Body of pancreas (tissue), 4 donors: ENCODE results near the gene BCL11B. TPM values are rescaled to one million over a fixed set of nuclear protein-coding genes. Genes with fewer than 3 reads are reported as not detected.

Experiments
- ATAC-seq: fragments of 150-250 bp; one replicate; pipeline ENCODE4 v1.9.1; 2016
- DNase-seq, 4 donors: peaks; one replicate each; pipeline ENCODE4 v3.0.0-alpha.2; 2019
- H3K27ac ChIP-seq, 4 donors: fragments of 200-600 bp; sonication (generic); 1 replicate in 3 of 4; 2 replicates in 1 of 4; pipeline versions ENCODE4 v1.5.1 to v1.6.1; 2016 to 2019; ENCODE audit warnings: mild to moderate bottlenecking in 1 of 4, mixed read lengths in 1 of 4, moderate library complexity in 1 of 4
- H3K27me3 ChIP-seq, 2 donors: fragments of 200-600 bp; sonication (generic); one replicate each; pipeline ENCODE4 v1.6.0; 2016; ENCODE audit warnings: mild to moderate bottlenecking in 1 of 2
- H3K36me3 ChIP-seq, 2 donors: fragments of 200-600 bp; sonication (generic); replicated peaks in 1 of 2; 2 replicates each; pipeline ENCODE4 v1.5.1; 2016; ENCODE audit warnings: low read depth in 2 of 2; ENCODE audit not compliant: insufficient read depth in 1 of 2
- H3K4me1 ChIP-seq: fragments of 200-600 bp; sonication (generic); one replicate; pipeline ENCODE4 v1.6.0; 2016
- H3K4me3 ChIP-seq, 2 donors: fragments of 200-600 bp; sonication (generic); 1 replicate in 1 of 2; 2 replicates in 1 of 2; pipeline ENCODE4 v1.5.1; 2016 to 2019
- H3K9me3 ChIP-seq, 3 donors: fragments of 200-600 bp; sonication (generic); 1 replicate in 2 of 3; 2 replicates in 1 of 3; pipeline ENCODE4 v1.5.1; 2016
- POLR2A ChIP-seq, 3 donors: fragments of 450-650 bp; IDR thresholded peaks; one replicate each; pipeline ENCODE4 v1.6.1; 2016; ENCODE audit warnings: antibody characterized with exemption in 3 of 3, mild to moderate bottlenecking in 2 of 3
- WGBS, 2 donors: methylation state at CpG; one replicate each; pipeline ENCODE4 v1.1.5; 2017; 5-methylcytosine and 5-hydroxymethylcytosine counted together
- intact Hi-C: fragments of 100-400 bp; cut with DNase I; formaldehyde crosslinking; loops from one replicate; pipeline ENCODE4 v1.15.1; 2023
- total RNA-seq, 2 donors: library from RNA; depleted of rRNA; stranded (reverse); fragments of >200 nt; gene quantifications; one replicate each; pipeline ENCODE4 v1.1.0, GENCODE V29; 2016
- TF ChIP-seq, protein P1 (sequence below), 7 experiments: fragments of 450-650 bp in 4 of 7; fragments of 200-600 bp in 3 of 7; sonication (generic) in 3 of 7; IDR thresholded peaks; one replicate each; pipeline ENCODE4 v1.5.1; 2016 to 2019; ENCODE audit warnings: antibody characterized with exemption in 7 of 7

The BCL11B gene
- total RNA-seq, 2 donors from 2014 or later = 0.78 TPM; not detected in 1

DNA sequence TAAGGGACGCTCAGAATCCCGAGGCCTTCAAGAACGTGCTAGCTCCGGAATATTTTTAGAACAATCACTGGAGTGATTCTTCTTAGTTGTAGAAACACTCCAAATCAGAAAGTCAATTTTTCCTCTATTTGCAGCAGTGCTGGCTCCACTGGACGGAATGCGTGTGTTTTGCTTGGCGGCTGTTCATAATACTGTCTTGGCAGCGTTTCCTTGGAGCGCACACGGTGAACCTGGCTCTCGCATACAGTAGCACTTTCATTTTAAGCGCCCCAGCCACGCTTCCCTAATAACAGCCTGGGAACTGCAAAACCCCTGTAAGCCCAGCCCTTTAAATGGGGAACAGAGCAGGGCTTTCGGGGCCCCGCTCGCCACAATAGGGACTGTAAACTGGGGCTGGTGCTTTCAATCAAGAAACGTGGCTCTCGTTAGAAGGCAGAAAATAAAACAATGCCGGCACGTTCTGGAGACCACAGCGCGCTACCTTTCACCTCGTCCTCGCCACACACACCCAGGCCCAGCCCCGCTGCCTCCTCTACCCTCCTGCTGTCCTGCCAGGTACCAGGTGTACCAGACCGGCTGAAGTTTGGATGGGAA is 79.9 kb downstream of the BCL11B start:
- Histone ChIP-seq H3K27me3 (no peaks in the 10 kb centered on the region), H3K9me3 (no peaks in the 10 kb centered on the region), H3K4me1 (peaks cover 16% of the 10 kb centered on the region), H3K36me3 (no peaks in the 10 kb centered on the region), H3K4me3 (peak overlapping the region in 1 of 2 donors; percentile 1), H3K27ac (peak overlapping the region in 3 of 4 donors; percentile 2 to 10 (median 3))
- intact Hi-C loops = no loop called here
- DNase-seq (peak; percentile 73 to 82 (median 76)), ATAC-seq (peak; percentile 86)
- WGBS, 2 donors = 13 to 15% methylated on average over 25 to 26 of the region's 26 CpGs
- peak in 2 of 3 donors; percentile 26 to 38 for TF ChIP-seq POLR2A (IDR thresholded peaks at IDR 0.05)
- TF ChIP-seq, protein P1, sequence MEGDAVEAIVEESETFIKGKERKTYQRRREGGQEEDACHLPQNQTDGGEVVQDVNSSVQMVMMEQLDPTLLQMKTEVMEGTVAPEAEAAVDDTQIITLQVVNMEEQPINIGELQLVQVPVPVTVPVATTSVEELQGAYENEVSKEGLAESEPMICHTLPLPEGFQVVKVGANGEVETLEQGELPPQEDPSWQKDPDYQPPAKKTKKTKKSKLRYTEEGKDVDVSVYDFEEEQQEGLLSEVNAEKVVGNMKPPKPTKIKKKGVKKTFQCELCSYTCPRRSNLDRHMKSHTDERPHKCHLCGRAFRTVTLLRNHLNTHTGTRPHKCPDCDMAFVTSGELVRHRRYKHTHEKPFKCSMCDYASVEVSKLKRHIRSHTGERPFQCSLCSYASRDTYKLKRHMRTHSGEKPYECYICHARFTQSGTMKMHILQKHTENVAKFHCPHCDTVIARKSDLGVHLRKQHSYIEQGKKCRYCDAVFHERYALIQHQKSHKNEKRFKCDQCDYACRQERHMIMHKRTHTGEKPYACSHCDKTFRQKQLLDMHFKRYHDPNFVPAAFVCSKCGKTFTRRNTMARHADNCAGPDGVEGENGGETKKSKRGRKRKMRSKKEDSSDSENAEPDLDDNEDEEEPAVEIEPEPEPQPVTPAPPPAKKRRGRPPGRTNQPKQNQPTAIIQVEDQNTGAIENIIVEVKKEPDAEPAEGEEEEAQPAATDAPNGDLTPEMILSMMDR (IDR thresholded peaks at IDR 0.05) = peak in 2 of 7 experiments; percentile 5 to 12

DNA sequence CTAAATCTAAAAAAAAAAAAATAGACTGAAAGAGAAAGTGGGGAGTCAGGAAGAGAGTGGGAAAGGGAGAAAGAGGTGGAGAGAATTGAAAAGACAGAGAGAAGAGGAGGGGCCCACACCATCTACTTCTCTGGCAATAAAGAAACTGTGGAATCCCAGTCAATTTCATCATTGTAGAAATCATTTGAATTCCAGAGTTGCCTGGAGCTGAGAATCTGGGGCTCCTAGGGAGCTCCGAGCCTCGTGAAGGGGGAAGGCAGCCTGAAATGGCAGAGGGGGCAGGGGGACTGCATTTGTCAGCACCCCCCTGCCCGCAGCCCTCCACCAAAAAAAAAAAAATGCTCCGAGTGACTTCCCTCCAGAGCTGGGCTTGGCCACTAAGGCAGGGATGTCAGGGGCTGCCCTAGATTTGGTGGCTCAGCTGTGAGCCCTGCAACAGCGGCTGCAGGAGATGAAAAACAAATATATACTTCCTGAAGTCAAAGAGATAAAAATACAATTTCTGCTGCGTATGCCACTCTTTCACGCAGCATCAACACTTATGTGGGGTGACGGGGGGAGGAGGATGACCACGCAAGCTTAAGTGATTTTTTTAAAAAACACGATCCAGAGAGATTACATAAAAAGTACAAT is 80.5 kb downstream of the BCL11B start:
- ATAC-seq = no peak
- intact Hi-C loops = no loop called here
- Histone ChIP-seq H3K27ac (peak overlapping the region in 1 of 4 donors; percentile 3), H3K36me3 (no peaks in the 10 kb centered on the region), H3K9me3 (no peaks in the 10 kb centered on the region), H3K4me1 (peaks cover 16% of the 10 kb centered on the region), H3K4me3 (no peak overlapping the region), H3K27me3 (no peaks in the 10 kb centered on the region)
- no peak for DNase-seq
- TF ChIP-seq POLR2A (IDR thresholded peaks at IDR 0.05) = no peak
- TF ChIP-seq, protein P1 (IDR thresholded peaks at IDR 0.05) = no peak
- 14 to 17% methylated on average over 9 to 10 of the region's 10 CpGs for WGBS, 2 donors

DNA sequence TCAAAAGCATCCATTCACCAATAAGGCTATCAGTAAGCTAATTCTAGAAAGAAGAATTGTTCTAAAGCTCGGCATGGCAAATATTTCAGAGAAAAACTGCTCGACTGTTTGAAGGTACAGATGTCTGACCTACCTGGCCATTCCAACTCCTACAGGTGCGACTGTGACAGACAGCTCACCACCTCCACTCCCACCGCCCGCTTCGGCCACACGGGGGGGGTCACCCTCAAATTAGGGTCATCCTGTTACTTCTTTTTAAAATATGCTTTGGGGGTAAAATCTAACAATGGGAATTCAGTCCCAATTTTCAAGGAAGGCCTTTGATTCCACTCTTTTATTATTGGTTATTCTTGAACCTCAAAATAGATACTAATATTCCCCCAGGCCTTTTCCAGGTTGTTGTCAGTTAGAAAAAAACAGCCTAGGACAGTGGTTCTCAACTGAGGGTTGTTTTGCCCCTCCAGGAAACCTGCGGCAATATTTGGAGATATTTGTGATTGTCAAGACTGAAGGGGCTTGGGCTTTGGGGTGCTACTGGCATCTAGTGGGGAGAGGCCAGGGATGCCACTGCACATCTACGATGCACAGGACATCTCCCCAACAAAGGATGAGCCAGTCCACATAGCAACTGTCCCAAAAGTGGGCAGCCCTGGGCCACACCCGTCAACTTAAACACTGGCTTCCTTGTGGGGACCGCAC is 81.2 kb downstream of the BCL11B start:
- ATAC-seq (no peak), DNase-seq (no peak)
- H3K27ac ChIP-seq = no peak overlapping the region
- H3K4me1 ChIP-seq = peaks cover 16% of the 10 kb centered on the region
- TF ChIP-seq, protein P1 (IDR thresholded peaks at IDR 0.05) = no peak
- TF ChIP-seq POLR2A (IDR thresholded peaks at IDR 0.05) = no peak
- intact Hi-C loops = no loop called here
- no peak overlapping the region for H3K4me3 ChIP-seq
- 69 to 81% methylated on average over 11 of the region's 11 CpGs for WGBS, 2 donors
- no peaks in the 10 kb centered on the region for H3K9me3 ChIP-seq
- H3K27me3 ChIP-seq = no peaks in the 10 kb centered on the region
- H3K36me3 ChIP-seq = no peaks in the 10 kb centered on the region

DNA sequence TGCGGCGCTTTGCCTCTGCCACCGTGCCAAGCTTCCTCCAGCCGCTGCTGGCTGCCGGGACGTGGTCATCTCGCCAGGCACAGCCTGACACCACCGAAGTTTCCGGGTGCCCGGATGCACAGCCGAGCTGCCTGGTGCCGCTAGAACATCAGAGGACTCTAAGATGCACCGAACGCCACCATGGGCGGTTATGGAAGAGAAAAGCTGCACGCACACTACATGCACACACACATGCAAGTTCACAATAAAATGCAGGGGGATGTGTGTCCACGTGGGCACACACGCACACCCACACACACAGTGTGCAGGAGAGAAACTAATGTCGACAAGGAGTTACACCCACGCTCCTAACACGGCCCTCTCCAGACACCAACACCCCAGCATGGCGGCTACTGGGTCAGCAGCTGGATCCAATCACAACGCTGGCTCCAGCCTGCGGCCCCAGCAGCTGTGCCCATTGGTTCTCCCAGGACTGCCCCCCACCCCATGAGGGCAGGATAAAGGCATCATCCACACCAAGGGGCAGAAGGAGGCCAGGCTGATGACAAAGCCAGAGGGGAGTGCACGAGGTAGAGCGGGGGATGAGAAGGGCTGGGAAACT is 82.7 kb downstream of the BCL11B start:
- DNase-seq (no peak), ATAC-seq (no peak)
- Histone ChIP-seq H3K27ac (no peak overlapping the region), H3K9me3 (no peaks in the 10 kb centered on the region), H3K4me3 (no peak overlapping the region), H3K27me3 (no peaks in the 10 kb centered on the region), H3K4me1 (peaks cover 11% of the 10 kb centered on the region), H3K36me3 (no peaks in the 10 kb centered on the region)
- TF ChIP-seq, protein P1 (IDR thresholded peaks at IDR 0.05) = no peak
- no peak for TF ChIP-seq POLR2A (IDR thresholded peaks at IDR 0.05)
- intact Hi-C loops = no loop called here
- WGBS, 2 donors = 81 to 88% methylated on average over 24 to 26 of the region's 26 CpGs
